ENCODE results near the gene ANKRD60. TPM values are rescaled to one million over a fixed set of nuclear protein-coding genes. Genes with fewer than 3 reads are reported as not detected.

ANKRD60 gene
- total and polyA plus RNA-seq, 8 donors = not detected

GRCh38 chr20:58214310-58214709, 14.1 kb downstream of the ANKRD60 start:
- H3K27ac ChIP-seq = no peak overlapping the region
- no peaks in the 10 kb centered on the region for H3K9me3 ChIP-seq
- H3K27me3 ChIP-seq = no peaks in the 10 kb centered on the region
- no peaks in the 10 kb centered on the region for H3K36me3 ChIP-seq
- no peak for FAIRE-seq
- no peak for ATAC-seq
- TF ChIP-seq CTCF (IDR thresholded peaks at IDR 0.05) = no peak
- WGBS, 2 donors = 62 to 74% methylated on average over 8 of the region's 8 CpGs
- H3K4me1 ChIP-seq = no peaks in the 10 kb centered on the region
- no peak overlapping the region for H3K4me3 ChIP-seq
- no peak for DNase-seq
- intact Hi-C loops (cut with DNase I) = loop anchor here (5.0 to 10.0 kb wide), 3 partner anchors 617 to 702 kb away; partner anchors contain the start of gene CTCFL (in 2 of the 3)

- Histone ChIP-seq H3K4me3 (no peak overlapping the region), H3K27me3 (no peaks in the 10 kb centered on the region), H3K9me3 (no peaks in the 10 kb centered on the region), H3K27ac (no peak overlapping the region), H3K36me3 (no peaks in the 10 kb centered on the region), H3K4me1 (no peaks in the 10 kb centered on the region)
- intact Hi-C loops (cut with DNase I) = loop anchor here (5.0 to 10.0 kb wide), 3 partner anchors 616 to 701 kb away; partner anchors contain the start of gene CTCFL (in 2 of the 3)
- TF ChIP-seq CTCF (IDR thresholded peaks at IDR 0.05) = no peak
- FAIRE-seq (no peak), DNase-seq (no peak), ATAC-seq (no peak)
- WGBS, 2 donors = 45 to 54% methylated on average over 5 of the region's 5 CpGs
Measured at GRCh38 chr20:58213716-58214115, 14.7 kb downstream of the ANKRD60 start.

GRCh38 chr20:58213121-58213520, 15.3 kb downstream of the ANKRD60 start:
- H3K4me3 ChIP-seq = no peak overlapping the region

GRCh38 chr20:58212636-58213035, 15.8 kb downstream of the ANKRD60 start:
- no peaks in the 10 kb centered on the region for H3K27me3 ChIP-seq
- FAIRE-seq = no peak

More at GRCh38 chr20:58213121-58213520, 15.3 kb downstream of the ANKRD60 start:
- intact Hi-C loops (cut with DNase I) = loop anchor here (5.0 to 10.0 kb wide), 3 partner anchors 616 to 701 kb away; partner anchors contain the start of gene CTCFL (in 2 of the 3)
- peak in 1 of 4 donors; percentile 18 for ATAC-seq
- Histone ChIP-seq H3K9me3 (no peaks in the 10 kb centered on the region), H3K27ac (no peak overlapping the region), H3K36me3 (no peaks in the 10 kb centered on the region), H3K27me3 (no peaks in the 10 kb centered on the region), H3K4me1 (no peaks in the 10 kb centered on the region)
- no peak for FAIRE-seq
- WGBS, 2 donors = 23 to 45% methylated on average over 8 of the region's 8 CpGs
- DNase-seq = no peak
- no peak for TF ChIP-seq CTCF (IDR thresholded peaks at IDR 0.05)

More at GRCh38 chr20:58212636-58213035, 15.8 kb downstream of the ANKRD60 start:
- Histone ChIP-seq H3K9me3 (no peaks in the 10 kb centered on the region), H3K4me3 (no peak overlapping the region), H3K36me3 (no peaks in the 10 kb centered on the region), H3K4me1 (no peaks in the 10 kb centered on the region), H3K27ac (no peak overlapping the region)
- intact Hi-C loops (cut with DNase I) = loop anchor here (5.0 to 10.0 kb wide), 3 partner anchors 615 to 700 kb away; partner anchors contain the start of gene CTCFL (in 2 of the 3)
- TF ChIP-seq CTCF (IDR thresholded peaks at IDR 0.05) = no peak
- ATAC-seq (no peak), DNase-seq (no peak)
- 52 to 64% methylated on average over 17 of the region's 17 CpGs for WGBS, 2 donors
